Natural killer cell (primary cell): ENCODE measurements around the gene RIC8B. TPM values are rescaled to one million over a fixed set of nuclear protein-coding genes. Genes with fewer than 3 reads are reported as not detected.

Source experiments
- ATAC-seq, 3 donors: fragments of 150-1000 bp in 2 of 3; fragments of 200-7000 bp in 1 of 3; cut with Tn5 transposase; 1 replicate in 1 of 3; 2 replicates in 2 of 3; pipeline ENCODE4 v1.10.0; 2021; ENCODE audit warnings: mild to moderate bottlenecking in 2 of 3, moderate library complexity in 2 of 3
- DNase-seq, 2 donors: peaks; one replicate each; pipeline versions ENCODE4 v3.0.0 to v3.0.0-alpha.2; 2013 to 2021; ENCODE audit warnings: mixed read lengths in 1 of 2
- H3K27ac ChIP-seq: one replicate; pipeline ENCODE4 v1.5.1; 2013; ENCODE audit warnings: mild to moderate bottlenecking, low read length
- H3K27me3 ChIP-seq: one replicate; pipeline ENCODE4 v1.6.1; 2013; ENCODE audit warnings: low read length; ENCODE audit not compliant: control insufficient read depth, insufficient read depth
- H3K36me3 ChIP-seq: one replicate; pipeline ENCODE4 v1.6.1; 2013; ENCODE audit warnings: low read length; ENCODE audit not compliant: control insufficient read depth, insufficient read depth
- H3K4me1 ChIP-seq: one replicate; pipeline ENCODE4 v1.6.1; 2013; ENCODE audit warnings: low read length; ENCODE audit not compliant: control insufficient read depth, insufficient read depth
- H3K4me3 ChIP-seq: one replicate; pipeline ENCODE4 v1.5.1; 2013; ENCODE audit warnings: low read length
- H3K9me3 ChIP-seq: one replicate; pipeline ENCODE4 v1.6.1; 2013; ENCODE audit warnings: low read length; ENCODE audit not compliant: control insufficient read depth, insufficient read depth
- H3K27ac Mint-ChIP-seq, 2 donors: one replicate each; pipeline ENCODE4 v1.8.0; 2022; ENCODE audit warnings: mild to moderate bottlenecking in 2 of 2, mixed read lengths in 2 of 2, moderate library complexity in 1 of 2
- H3K27me3 Mint-ChIP-seq, 2 donors: one replicate each; pipeline ENCODE4 v1.8.0; 2022; ENCODE audit warnings: low read depth in 2 of 2, mixed read lengths in 2 of 2
- H3K36me3 Mint-ChIP-seq: one replicate; pipeline ENCODE4 v1.8.0; 2022; ENCODE audit warnings: mixed read lengths
- H3K4me1 Mint-ChIP-seq, 2 donors: one replicate each; pipeline ENCODE4 v1.8.0; 2022; ENCODE audit warnings: mixed read lengths in 2 of 2
- H3K4me3 Mint-ChIP-seq: one replicate; pipeline ENCODE4 v1.8.0; 2022; ENCODE audit warnings: mild to moderate bottlenecking, moderate library complexity, mixed read lengths
- H3K9me3 Mint-ChIP-seq, 2 donors: one replicate each; pipeline ENCODE4 v1.8.0; 2022; ENCODE audit warnings: mixed read lengths in 2 of 2
- CTCF ChIP-seq: fragments of 200-600 bp; IDR thresholded peaks from one replicate; pipeline ENCODE4 v1.8.0; 2022; ENCODE audit warnings: antibody characterized with exemption
- whole genome bisulfite sequencing: methylation state at CpG from one replicate; pipeline ENCODE4 v1.1.7; 2013; ENCODE audit warnings: missing lambda C conversion rate; ENCODE audit not compliant: insufficient coverage; 5-methylcytosine and 5-hydroxymethylcytosine counted together
- intact Hi-C: fragments of 100-400 bp; cut with micrococcal nuclease; formaldehyde crosslinking; loops from one replicate; pipeline ENCODE4 v1.14.2; 2022
- total RNA-seq, 4 donors: library from RNA; stranded (reverse); fragments of 120-200 nt in 1 of 4; gene quantifications; one replicate each; pipeline versions ENCODE4 v1.2.3 to v1.2.4, GENCODE V29; 2013 to 2022

The RIC8B gene
- total RNA-seq, 3 donors from 2014 or later (not counting 1 experiment from before 2014, with no cell fraction given): 12.1 to 21.3 (median 15.5) TPM

GRCh38 chr12:106819991-106820390, 45.5 kb downstream of the RIC8B start:
- 100% methylated on average over 1 of the region's 1 CpG for WGBS
- H3K27ac Mint-ChIP-seq: peak overlapping the region in 1 of 2 donors; percentile 25
- Histone ChIP-seq H3K27ac (no peak overlapping the region), H3K9me3 (no peaks in the 10 kb centered on the region), H3K4me3 (no peak overlapping the region), H3K4me1 (no peaks in the 10 kb centered on the region), H3K36me3 (peaks cover 12% of the 10 kb centered on the region), H3K27me3 (no peaks in the 10 kb centered on the region)
- DNase-seq (no peak), ATAC-seq (no peak)
- H3K36me3 Mint-ChIP-seq: peaks cover 7% of the 10 kb centered on the region
- H3K9me3 Mint-ChIP-seq: no peaks in the 10 kb centered on the region
- H3K27me3 Mint-ChIP-seq: no peaks in the 10 kb centered on the region
- no peaks in the 10 kb centered on the region for H3K4me1 Mint-ChIP-seq
- no peak for TF ChIP-seq CTCF
- H3K4me3 Mint-ChIP-seq: no peak overlapping the region
- intact Hi-C loops: no loop called here

GRCh38 chr12:106831699-106832098, 57.2 kb downstream of the RIC8B start:
- Histone ChIP-seq H3K27ac (no peak overlapping the region), H3K36me3 (no peaks in the 10 kb centered on the region), H3K9me3 (no peaks in the 10 kb centered on the region), H3K4me3 (no peak overlapping the region), H3K4me1 (no peaks in the 10 kb centered on the region), H3K27me3 (no peaks in the 10 kb centered on the region)
- DNase-seq (no peak), ATAC-seq (no peak)
- Mint-ChIP-seq H3K27ac (no peak overlapping the region), H3K4me1 (peaks cover 7 to 9% of the 10 kb centered on the region in 2 donors), H3K27me3 (no peaks in the 10 kb centered on the region), H3K36me3 (no peaks in the 10 kb centered on the region), H3K4me3 (no peak overlapping the region), H3K9me3 (no peaks in the 10 kb centered on the region)
- intact Hi-C loops: no loop called here
- 96% methylated on average over 4 of the region's 4 CpGs for WGBS
- no peak for TF ChIP-seq CTCF

GRCh38 chr12:106837782-106838181, 63.3 kb downstream of the RIC8B start:
- Mint-ChIP-seq H3K4me1 (peaks cover 15 to 21% of the 10 kb centered on the region in 2 donors), H3K27me3 (no peaks in the 10 kb centered on the region), H3K27ac (no peak overlapping the region), H3K9me3 (no peaks in the 10 kb centered on the region), H3K36me3 (no peaks in the 10 kb centered on the region), H3K4me3 (no peak overlapping the region)
- Histone ChIP-seq H3K9me3 (no peaks in the 10 kb centered on the region), H3K27ac (no peak overlapping the region), H3K27me3 (no peaks in the 10 kb centered on the region), H3K4me3 (no peak overlapping the region), H3K36me3 (peaks cover 1% of the 10 kb centered on the region), H3K4me1 (no peaks in the 10 kb centered on the region)
- no peak for ATAC-seq
- DNase-seq: no peak
- TF ChIP-seq CTCF: no peak
- intact Hi-C loops: no loop called here
- 95% methylated on average over 8 of the region's 8 CpGs for WGBS

- Histone ChIP-seq H3K4me1 (no peaks in the 10 kb centered on the region), H3K9me3 (no peaks in the 10 kb centered on the region), H3K36me3 (peaks cover 6% of the 10 kb centered on the region), H3K27ac (no peak overlapping the region), H3K4me3 (no peak overlapping the region), H3K27me3 (no peaks in the 10 kb centered on the region)
- no peaks in the 10 kb centered on the region for H3K27me3 Mint-ChIP-seq
- TF ChIP-seq CTCF: no peak
- intact Hi-C loops: no loop called here
- H3K4me3 Mint-ChIP-seq: no peak overlapping the region
- H3K36me3 Mint-ChIP-seq: no peaks in the 10 kb centered on the region
- no peaks in the 10 kb centered on the region for H3K9me3 Mint-ChIP-seq
- DNase-seq (no peak), ATAC-seq (no peak)
- H3K27ac Mint-ChIP-seq: no peak overlapping the region
- 100% methylated on average over 1 of the region's 1 CpG for WGBS
- H3K4me1 Mint-ChIP-seq: peaks cover 15 to 21% of the 10 kb centered on the region in 2 donors
Measured at GRCh38 chr12:106839333-106839732, 64.9 kb downstream of the RIC8B start.
